H1 (cell line): Measurements from ENCODE around the gene PRRT2. TPM values are rescaled to one million over a fixed set of nuclear protein-coding genes. Genes with fewer than 3 reads are reported as not detected.

Experiments used
- CTCF ChIA-PET: fragments of 300-600 bp; sonication (Branson Sonifier 250); formaldehyde crosslinking; loops from one replicate; lab custom pipeline; 2021; ENCODE audit not compliant: partially characterized antibody; lab: Charles Lee
- POLR2A ChIA-PET: fragments of 300-600 bp; sonication (Branson Sonifier 250); formaldehyde crosslinking; loops from one replicate; lab custom pipeline; 2021; ENCODE audit warnings: inconsistent platforms; ENCODE audit not compliant: partially characterized antibody; lab: Charles Lee
- DNase-seq, 2 experiments: peaks; one replicate each; pipeline versions ENCODE4 v3.0.0 to v3.0.0-alpha.2; 2010 to 2022; ENCODE audit warnings: low spot score in 2 of 2, low read depth in 1 of 2, mixed read lengths in 1 of 2
- FAIRE-seq: peaks from 2 replicates; lab custom pipeline; 2011; peaks lifted over from hg19 to GRCh38; lab: Jason Lieb, UNC
- H2AFZ ChIP-seq: 2 replicates; pipeline ENCODE4 v1.8.1; 2012; ENCODE audit warnings: low read length, inconsistent platforms
- H2AK5ac ChIP-seq: 2 replicates; pipeline ENCODE4 v1.6.1; 2013; ENCODE audit warnings: low read depth, low read length
- H2BK120ac ChIP-seq: replicated peaks from 2 replicates; pipeline ENCODE3; 2013; ENCODE audit warnings: low read depth, low read length, inconsistent platforms
- H2BK12ac ChIP-seq: 2 replicates; pipeline ENCODE4 v1.6.1; 2013; ENCODE audit warnings: low read depth, low read length
- H2BK15ac ChIP-seq: 2 replicates; pipeline ENCODE4 v1.6.1; 2013; ENCODE audit warnings: low read length
- H2BK20ac ChIP-seq: 2 replicates; pipeline ENCODE4 v1.6.1; 2013; ENCODE audit warnings: low read length
- H2BK5ac ChIP-seq: 2 replicates; pipeline ENCODE4 v1.6.1; 2013; ENCODE audit warnings: low read depth, low read length
- H3K14ac ChIP-seq: 2 replicates; pipeline ENCODE4 v1.6.1; 2013; ENCODE audit warnings: inconsistent platforms; ENCODE audit not compliant: insufficient read length
- H3K18ac ChIP-seq: 2 replicates; pipeline ENCODE4 v1.6.1; 2013; ENCODE audit warnings: low read length; ENCODE audit errors: extremely low read depth
- H3K23ac ChIP-seq: 2 replicates; pipeline ENCODE4 v1.6.1; 2013; ENCODE audit warnings: inconsistent platforms; ENCODE audit not compliant: insufficient read length
- H3K23me2 ChIP-seq: 2 replicates; pipeline ENCODE4 v1.6.1; 2013; ENCODE audit warnings: low read depth, low read length
- H3K27ac ChIP-seq: 2 replicates; pipeline ENCODE4 v1.6.1; 2011; ENCODE audit warnings: low read depth, low read length, inconsistent platforms
- H3K27me3 ChIP-seq, 4 experiments: replicated peaks in 1 of 4; 1 replicate in 1 of 4; 2 replicates in 3 of 4; pipeline versions ENCODE4 v1.6.1 to v1.8.1; 2011 to 2013; ENCODE audit warnings: low read length in 3 of 4, mild to moderate bottlenecking in 3 of 4, inconsistent platforms in 2 of 4, mixed read lengths in 2 of 4, moderate library complexity in 1 of 4; ENCODE audit not compliant: control insufficient read depth in 3 of 4, insufficient read depth in 3 of 4; ENCODE audit errors: extremely low read depth in 1 of 4
- H3K36me3 ChIP-seq, 4 experiments: 2 replicates each; pipeline versions ENCODE4 v1.6.1 to v1.8.1; 2011 to 2013; ENCODE audit warnings: mild to moderate bottlenecking in 4 of 4, low read length in 3 of 4, moderate library complexity in 2 of 4, control low read depth in 1 of 4, inconsistent platforms in 1 of 4; ENCODE audit not compliant: insufficient read depth in 4 of 4, control insufficient read depth in 2 of 4
- H3K4ac ChIP-seq: replicated peaks from 2 replicates; pipeline ENCODE3; 2013; ENCODE audit warnings: low read length, low read depth, mixed read lengths, inconsistent platforms; ENCODE audit not compliant: insufficient read length
- H3K4me1 ChIP-seq, 4 experiments: replicated peaks in 1 of 4; 1 replicate in 1 of 4; 2 replicates in 3 of 4; pipeline versions ENCODE4 v1.6.1 to v1.8.1; 2011 to 2013; ENCODE audit warnings: low read length in 3 of 4, inconsistent platforms in 2 of 4, mixed read lengths in 1 of 4; ENCODE audit not compliant: insufficient read depth in 4 of 4, control insufficient read depth in 3 of 4
- H3K4me2 ChIP-seq, 2 experiments: 2 replicates each; pipeline versions ENCODE4 v1.6.1 to v1.8.1; 2011 to 2013; ENCODE audit warnings: low read depth in 2 of 2, low read length in 2 of 2, control low read depth in 1 of 2, inconsistent platforms in 1 of 2, mild to moderate bottlenecking in 1 of 2; ENCODE audit not compliant: insufficient read depth in 1 of 2
- H3K4me3 ChIP-seq, 4 experiments: fragments of 200-600, 300-600 bp in 1 of 4; sonication (generic), shearing (Covaris generic), sonication (Bioruptor Twin) in 1 of 4; 2 replicates each; pipeline versions ENCODE4 v1.5.1 to v1.8.1; 2011 to 2016; ENCODE audit warnings: low read length in 4 of 4, low read depth in 3 of 4, control low read depth in 2 of 4, inconsistent platforms in 2 of 4, mild to moderate bottlenecking in 2 of 4, mixed read lengths in 1 of 4, moderate library complexity in 1 of 4; ENCODE audit not compliant: insufficient read depth in 2 of 4; ENCODE audit errors: extremely low read depth in 1 of 4
- H3K56ac ChIP-seq: replicated peaks from 2 replicates; pipeline ENCODE3; 2013; ENCODE audit warnings: low read depth, mild to moderate bottlenecking, mixed read lengths, low read length, inconsistent platforms; ENCODE audit not compliant: insufficient read length
- H3K79me1 ChIP-seq: 2 replicates; pipeline ENCODE4 v1.6.1; 2013; ENCODE audit warnings: low read depth, low read length, control low read depth
- H3K79me2 ChIP-seq, 2 experiments: 2 replicates each; pipeline versions ENCODE4 v1.6.1 to v1.8.1; 2012 to 2013; ENCODE audit warnings: low read length in 2 of 2, mild to moderate bottlenecking in 2 of 2, inconsistent platforms in 1 of 2; ENCODE audit not compliant: insufficient read depth in 2 of 2, control insufficient read depth in 1 of 2
- H3K9ac ChIP-seq, 4 experiments: replicated peaks in 1 of 4; 1 replicate in 1 of 4; 2 replicates in 3 of 4; pipeline versions ENCODE4 v1.6.1 to v1.8.1; 2011 to 2013; ENCODE audit warnings: low read depth in 3 of 4, low read length in 3 of 4, control low read depth in 2 of 4, mild to moderate bottlenecking in 2 of 4, moderate library complexity in 2 of 4, inconsistent platforms in 1 of 4; ENCODE audit errors: extremely low read depth in 1 of 4
- H3K9me3 ChIP-seq, 2 experiments: 2 replicates each; pipeline versions ENCODE4 v1.6.1 to v1.8.1; 2012 to 2013; ENCODE audit warnings: mild to moderate bottlenecking in 2 of 2, moderate library complexity in 2 of 2, control low read depth in 1 of 2, inconsistent platforms in 1 of 2, low read depth in 1 of 2, low read length in 1 of 2, mixed read lengths in 1 of 2; ENCODE audit not compliant: insufficient read depth in 2 of 2
- H4K20me1 ChIP-seq, 2 experiments: replicated peaks in 1 of 2; 2 replicates each; pipeline versions ENCODE3 to v1.8.1; 2011 to 2013; ENCODE audit warnings: inconsistent platforms in 2 of 2, low read length in 2 of 2, mild to moderate bottlenecking in 1 of 2; ENCODE audit not compliant: insufficient read depth in 2 of 2, control insufficient read depth in 1 of 2
- H4K5ac ChIP-seq: 2 replicates; pipeline ENCODE4 v1.6.1; 2013; ENCODE audit warnings: low read length, low read depth, mixed read lengths, inconsistent platforms; ENCODE audit not compliant: insufficient read length
- H4K8ac ChIP-seq: 2 replicates; pipeline ENCODE4 v1.8.0; 2013; ENCODE audit warnings: mild to moderate bottlenecking, moderate library complexity, low read length, inconsistent platforms; ENCODE audit not compliant: insufficient read depth; ENCODE audit errors: extremely low read depth
- H4K91ac ChIP-seq: replicated peaks from 2 replicates; pipeline ENCODE3; 2013; ENCODE audit warnings: low read length, mixed read lengths, inconsistent platforms; ENCODE audit not compliant: insufficient read length
- BRCA1 ChIP-seq: IDR thresholded peaks from 2 replicates; pipeline ENCODE4 v1.6.1; 2012; ENCODE audit warnings: low read depth, low read length, improper control_type of control experiment
- CBX5 ChIP-seq: fragments of 300-800, 300-1000 bp; sonication (generic); IDR thresholded peaks from 2 replicates; pipeline ENCODE4 v1.7.1; 2016; ENCODE audit warnings: antibody characterized with exemption, low read length, low read depth
- CREB1 ChIP-seq: IDR thresholded peaks from 2 replicates; pipeline ENCODE4 v1.6.1; 2012; ENCODE audit warnings: inconsistent platforms
- EP300 ChIP-seq, 2 experiments: IDR thresholded peaks; 1 replicate in 1 of 2; 2 replicates in 1 of 2; pipeline ENCODE4 v1.6.1; 2011 to 2012; ENCODE audit warnings: low read depth in 2 of 2, low read length in 2 of 2, mild to moderate bottlenecking in 2 of 2, borderline replicate concordance in 1 of 2, inconsistent platforms in 1 of 2, moderate library complexity in 1 of 2
- RBBP5 ChIP-seq: IDR thresholded peaks from 2 replicates; pipeline ENCODE4 v1.7.1; 2012; ENCODE audit warnings: low read depth, mild to moderate bottlenecking, inconsistent platforms, low read length, moderate library complexity, borderline replicate concordance
- RFX5 ChIP-seq: IDR thresholded peaks from 2 replicates; pipeline ENCODE4 v1.6.1; 2011; ENCODE audit warnings: low read depth, low read length, improper control_type of control experiment, borderline replicate concordance
- SIN3A ChIP-seq, 2 experiments: IDR thresholded peaks in 1 of 2; conservative IDR thresholded peaks in 1 of 2; 2 replicates each; pipeline ENCODE4 v1.6.1; 2011 to 2012; ENCODE audit warnings: low read length in 2 of 2, improper control_type of control experiment in 1 of 2, low read depth in 1 of 2, mild to moderate bottlenecking in 1 of 2
- SP2 ChIP-seq: IDR thresholded peaks from 2 replicates; pipeline ENCODE4 v1.6.1; 2012; ENCODE audit warnings: mild to moderate bottlenecking, low read length, inconsistent platforms
- TBP ChIP-seq: IDR thresholded peaks from 2 replicates; pipeline ENCODE4 v1.6.1; 2011; ENCODE audit warnings: low read depth, low read length, improper control_type of control experiment
- TCF12 ChIP-seq: IDR thresholded peaks from 2 replicates; pipeline ENCODE4 v1.6.1; 2011; ENCODE audit warnings: low read depth, mild to moderate bottlenecking, low read length
- TEAD4 ChIP-seq: IDR thresholded peaks from 2 replicates; pipeline ENCODE4 v1.6.1; 2012; ENCODE audit warnings: low read depth, low read length, inconsistent platforms, mixed read lengths
- WGBS, 2 experiments: shearing (Covaris generic) in 1 of 2; methylation state at CpG; one replicate each; pipeline versions ENCODE4 v1.1.6 to v1.1.7; 2013 to 2015; ENCODE audit warnings: low lambda C conversion rate in 2 of 2, mixed read lengths in 2 of 2, inconsistent platforms in 1 of 2, low coverage in 1 of 2, missing lambda C conversion rate in 1 of 2; ENCODE audit not compliant: insufficient replicate concordance in 2 of 2, insufficient coverage in 1 of 2, insufficient read length in 1 of 2; ENCODE audit errors: extremely low coverage in 1 of 2, missing lambda C conversion rate in 1 of 2; 5-methylcytosine and 5-hydroxymethylcytosine counted together
- polyA plus RNA-seq, 7 experiments: library from polyadenylated mRNA; depleted of rRNA in 3 of 7; stranded (reverse) in 5 of 7; unstranded in 2 of 7; fragments of >200 nt in 5 of 7; fragments of 200-250 nt in 2 of 7; gene quantifications; 1 replicate in 5 of 7; 2 replicates in 1 of 7; 4 replicates in 1 of 7; pipeline versions ENCODE4 v1.2.1 to v1.2.3, GENCODE V29; 2011 to 2013; ENCODE audit warnings: missing spikeins in 2 of 7, mixed read lengths in 2 of 7
- total RNA-seq: library from RNA; stranded (reverse); fragmentation: NEBNext Ultra II Directional; extraction: Animal tissue kit (Norgen Biotek cat#: 25700); gene quantifications from 2 replicates; pipeline ENCODE4 v1.2.1, GENCODE V29; 2021

The PRRT2 gene
- total and polyA plus RNA-seq, 2 of the 8 experiments (the other 6 are each of a cell fraction or from before 2014, with no cell fraction given), result 12.8 to 32.6 TPM

DNA sequence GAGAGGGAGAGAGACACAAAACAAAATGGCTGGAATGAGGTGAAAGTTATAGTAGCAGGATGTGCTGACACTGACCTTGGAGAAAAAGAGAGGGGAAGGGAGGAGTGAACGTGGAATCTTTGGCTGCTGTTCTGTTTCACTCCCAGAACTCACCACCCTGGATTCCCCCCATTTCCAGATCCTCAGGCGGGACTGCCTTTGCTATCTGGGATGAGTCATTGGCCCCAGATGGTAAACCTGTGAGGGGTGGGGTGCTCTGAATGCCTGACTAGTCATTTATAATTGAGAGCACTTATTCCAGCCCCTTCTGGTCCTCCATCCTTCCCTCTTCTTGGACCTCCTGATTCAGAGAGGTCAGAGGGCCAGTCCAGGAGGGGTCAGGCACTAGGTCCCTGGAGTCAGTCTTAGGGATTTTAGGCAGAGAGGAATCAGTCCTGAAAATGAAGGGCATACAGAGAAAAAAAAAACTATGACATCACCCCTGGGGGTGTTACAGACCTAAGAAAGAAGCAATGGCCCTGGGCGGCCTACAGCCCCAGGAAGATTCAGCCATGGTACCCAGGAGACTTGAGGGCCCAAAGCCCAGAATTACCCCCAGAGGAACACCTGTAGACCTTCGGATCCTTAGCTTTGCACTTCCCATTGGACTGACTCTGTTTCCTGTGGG lies 36.1 kb upstream of the PRRT2 start:
- H3K36me3 ChIP-seq, result no peaks in the 10 kb centered on the region
- no peak overlapping the region for H2BK20ac ChIP-seq
- 0 out of 2 replicates have a peak overlapping the region, but pooled peaks have one; percentile 39 for H2BK12ac ChIP-seq
- no peak overlapping the region for H4K5ac ChIP-seq
- no peak overlapping the region for H2BK120ac ChIP-seq
- H3K9me3 ChIP-seq, result no peaks in the 10 kb centered on the region
- POLR2A ChIA-PET, result no interaction called here
- no peak for DNase-seq
- TF ChIP-seq TBP (no peak), SP2 (no peak), CREB1 (no peak), TCF12 (no peak), RBBP5 (no peak), SIN3A (conservative IDR thresholded peaks at IDR 0.05 in 1 of 2, IDR thresholded peaks at IDR 0.05 in 1 of 2; ENCODE audit: low read depth in 1 of 2, low read length in 2 of 2) (no peak), BRCA1 (no peak), EP300 (IDR thresholded peaks at IDR 0.05; ENCODE audit: borderline replicate concordance in 1 of 2, low read depth in 2 of 2, low read length in 2 of 2) (no peak), RFX5 (no peak), TEAD4 (no peak), CBX5 (no peak)
- TF ChIP-seq, all 59 proteins: peak for 0
- Histone ChIP-seq H3K4me2 (no peak overlapping the region), H2AFZ (no peak overlapping the region), H2BK15ac (no peak overlapping the region), H2AK5ac (no peak overlapping the region; the same call in 1 of the 2 replicates), H3K79me1 (no peaks in the 10 kb centered on the region), H3K56ac (no peak overlapping the region), H4K8ac (no peak overlapping the region), H3K18ac (no peak overlapping the region), H4K20me1 (no peaks in the 10 kb centered on the region), H3K4me1 (no peaks in the 10 kb centered on the region), H3K23ac (no peak overlapping the region), H3K23me2 (no peaks in the 10 kb centered on the region), H3K27ac (no peak overlapping the region), H3K27me3 (peaks cover 0 to 2% (median 0%) of the 10 kb centered on the region in 4 experiments; a peak in 1 of 7 replicates), H4K91ac (no peak overlapping the region), H3K14ac (no peak overlapping the region), H3K4ac (no peak overlapping the region), H3K9ac (no peak overlapping the region), H3K79me2 (no peaks in the 10 kb centered on the region), H2BK5ac (no peak overlapping the region), H3K4me3 (no peak overlapping the region)
- CTCF ChIA-PET, result interaction anchor here (0.9 kb wide), 1 partner anchor 9 kb away, joined by 3 read pairs; no protein-coding TSS in a partner anchor
- no peak for FAIRE-seq
- 70% methylated on average over 4 of the region's 4 CpGs; no CpG with 5 or more reads in 1 of the 2 experiments for WGBS, 2 experiments
